Mucosa of descending colon (tissue), 3 donors: ENCODE measurements around the gene IQSEC3. TPM values are rescaled to one million over a fixed set of nuclear protein-coding genes. Genes with fewer than 3 reads are reported as not detected.

ENCODE experiments used
- ATAC-seq: fragments of 200-7000 bp; cut with Tn5 transposase; one replicate; pipeline ENCODE4 v1.9.1; 2020; ENCODE audit warnings: mild to moderate bottlenecking, moderate library complexity
- DNase-seq, 3 donors: peaks; one replicate each; pipeline ENCODE4 v3.0.0-alpha.2; 2020
- H3K36me3 ChIP-seq: fragments of 200-600 bp; one replicate; pipeline ENCODE4 v1.8.0; 2021; ENCODE audit warnings: low read depth, mild to moderate bottlenecking
- H3K4me1 ChIP-seq: fragments of 200-600 bp; one replicate; pipeline ENCODE4 v1.8.0; 2021; ENCODE audit warnings: low read depth, mild to moderate bottlenecking
- H3K4me3 ChIP-seq: fragments of 200-600 bp; one replicate; pipeline ENCODE4 v1.8.0; 2021; ENCODE audit warnings: mild to moderate bottlenecking
- H3K9me3 ChIP-seq: fragments of 200-600 bp; one replicate; pipeline ENCODE4 v1.8.0; 2021; ENCODE audit warnings: mild to moderate bottlenecking
- CTCF ChIP-seq: fragments of 200-600 bp; IDR thresholded peaks from one replicate; pipeline ENCODE4 v1.8.0; 2022; ENCODE audit warnings: antibody characterized with exemption, mild to moderate bottlenecking
- intact Hi-C, 2 donors: fragments of 100-400 bp; cut with DNase I in 1 of 2; cut with micrococcal nuclease in 1 of 2; formaldehyde crosslinking; loops; one replicate each; pipeline versions ENCODE4 v1.11.0 to v1.11.1; 2022; cut with DNase I, micrococcal nuclease
- total RNA-seq, 3 donors: library from RNA; stranded (reverse); fragmentation: NEBNext Ultra II Directional in 2 of 3; extraction: Animal tissue kit (Norgen Biotek cat#: 25700) in 2 of 3; gene quantifications; one replicate each; pipeline versions ENCODE4 v1.2.1 to v1.2.4, GENCODE V29; 2021 to 2023
- donor health status: DM: no; HTN: no; CAD: no; lungs with moderate emphysema.
- donor health status: DM: no; HTN: no; CAD: no.
- donor health status: DM: no; HTN: yes; CAD: no.

IQSEC3 gene
- total RNA-seq, 3 donors from 2014 or later = 0.23 to 2.3 (median 1.1) TPM

DNA sequence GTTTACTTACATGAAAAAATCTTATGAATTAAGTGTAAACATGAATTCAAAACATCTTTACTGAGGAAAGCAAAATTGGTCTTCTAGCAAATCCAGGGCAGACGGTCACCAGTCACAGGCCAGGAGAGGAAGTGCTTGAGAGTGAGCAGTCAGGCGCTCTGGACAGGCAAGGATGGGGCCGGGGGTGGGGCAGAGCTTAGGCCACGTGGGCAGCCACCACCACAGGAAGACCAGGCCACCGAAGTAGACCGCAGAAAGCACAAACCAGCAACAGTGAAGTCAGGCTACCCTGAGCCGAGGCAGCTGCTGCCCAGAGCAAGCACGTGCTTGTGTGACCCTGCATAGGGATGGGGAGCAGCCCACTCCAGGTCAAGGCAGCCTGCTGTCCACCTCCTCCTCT lies 113.9 kb downstream of the IQSEC3 start:
- no peaks in the 10 kb centered on the region for H3K9me3 ChIP-seq
- TF ChIP-seq CTCF = no peak
- peak; percentile 12 for ATAC-seq
- no peak overlapping the region for H3K4me3 ChIP-seq
- H3K4me1 ChIP-seq = no peaks in the 10 kb centered on the region
- H3K36me3 ChIP-seq = no peaks in the 10 kb centered on the region
- intact Hi-C loops = no loop called here
- DNase-seq = peak; percentile 41 to 60 (median 49)

- DNase-seq (peak in 1 of 3 donors; percentile 46), ATAC-seq (no peak)
- Histone ChIP-seq H3K9me3 (no peaks in the 10 kb centered on the region), H3K4me3 (no peak overlapping the region), H3K4me1 (no peaks in the 10 kb centered on the region), H3K36me3 (no peaks in the 10 kb centered on the region)
- intact Hi-C loops = no loop called here
- no peak for TF ChIP-seq CTCF
These were observed 115.4 kb downstream of the IQSEC3 start for GRCh38 chr12:181921-182320.

- TF ChIP-seq CTCF = no peak
- H3K9me3 ChIP-seq = no peaks in the 10 kb centered on the region
- no peaks in the 10 kb centered on the region for H3K4me1 ChIP-seq
- DNase-seq (no peak), ATAC-seq (no peak)
- intact Hi-C loops = no loop called here
- H3K4me3 ChIP-seq = no peak overlapping the region
- H3K36me3 ChIP-seq = no peaks in the 10 kb centered on the region
These were observed 115.9 kb downstream of the IQSEC3 start for GRCh38 chr12:182381-182892.

GRCh38 chr12:184811-185575 lies 118.4 kb downstream of the IQSEC3 start:
- Histone ChIP-seq H3K4me3 (no peak overlapping the region), H3K36me3 (no peaks in the 10 kb centered on the region), H3K4me1 (peaks cover 3% of the 10 kb centered on the region), H3K9me3 (no peaks in the 10 kb centered on the region)
- intact Hi-C loops = no loop called here
- no peak for TF ChIP-seq CTCF
- ATAC-seq (no peak), DNase-seq (no peak)

DNA sequence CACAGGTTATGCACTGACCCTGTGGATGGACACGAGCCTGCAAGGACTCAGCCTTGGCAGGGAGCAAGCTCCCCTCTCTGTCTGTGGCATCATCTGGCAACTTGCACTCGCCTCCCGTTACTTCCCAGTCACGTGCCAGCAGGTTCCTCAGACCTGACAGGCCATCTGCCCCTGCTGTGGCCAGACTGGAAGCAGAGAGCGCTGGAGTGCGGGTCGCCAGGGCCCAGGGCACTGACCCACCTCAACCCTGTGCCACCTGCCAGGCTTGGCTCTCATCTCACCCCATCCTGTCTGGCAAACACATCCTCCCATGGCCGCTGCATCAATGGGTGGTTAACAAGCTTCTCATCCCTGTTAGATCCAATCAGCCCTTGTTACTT lies 119.0 kb downstream of the IQSEC3 start:
- H3K36me3 ChIP-seq = no peaks in the 10 kb centered on the region
- ATAC-seq (no peak), DNase-seq (no peak)
- peaks cover 3% of the 10 kb centered on the region for H3K4me1 ChIP-seq
- TF ChIP-seq CTCF = no peak
- no peaks in the 10 kb centered on the region for H3K9me3 ChIP-seq
- intact Hi-C loops = no loop called here
- no peak overlapping the region for H3K4me3 ChIP-seq
